HL-60 (cell line): ENCODE data around the gene BICDL2.

Source experiments
- DNase-seq, 2 experiments: peaks; one replicate each; pipeline ENCODE4 v3.0.0-alpha.2; 2010 to 2020; ENCODE audit warnings: low read depth in 1 of 2, low spot score in 1 of 2
- H3K27ac ChIP-seq: fragments of 250-450 bp; sonication (Bioruptor Pico); replicated peaks from 2 replicates; pipeline ENCODE4 v1.5.1; 2020; ENCODE audit warnings: mild to moderate bottlenecking, moderate library complexity
- H3K27me3 ChIP-seq: fragments of 250-450 bp; sonication (Bioruptor Pico); 2 replicates; pipeline ENCODE4 v1.5.1; 2021; ENCODE audit warnings: mild to moderate bottlenecking, moderate library complexity; ENCODE audit not compliant: insufficient read depth, poor library complexity, severe bottlenecking
- H3K4me3 ChIP-seq: replicated peaks from 2 replicates; pipeline ENCODE4 v1.5.1; 2011; ENCODE audit warnings: mild to moderate bottlenecking, control low read depth, low read length; ENCODE audit not compliant: insufficient read depth
- GABPA ChIP-seq: IDR thresholded peaks from 2 replicates; pipeline ENCODE4 v1.6.1; 2012; ENCODE audit warnings: low read depth
- POLR2AphosphoS5 ChIP-seq: IDR thresholded peaks from 2 replicates; pipeline ENCODE4 v1.6.1; 2012; ENCODE audit warnings: low read depth
- REST ChIP-seq: IDR thresholded peaks from 2 replicates; pipeline ENCODE4 v1.6.1; 2012; ENCODE audit warnings: low read depth; ENCODE audit not compliant: insufficient replicate concordance
- SPI1 ChIP-seq: IDR thresholded peaks from 2 replicates; pipeline ENCODE4 v1.6.1; 2012; ENCODE audit warnings: low read depth, mild to moderate bottlenecking, borderline replicate concordance
- TF ChIP-seq, protein P1 (sequence below): IDR thresholded peaks from one replicate; pipeline ENCODE4 v1.5.1; 2011; ENCODE audit warnings: low read length, control low read depth, inconsistent platforms; ENCODE audit not compliant: insufficient read depth

The BICDL2 gene

DNA sequence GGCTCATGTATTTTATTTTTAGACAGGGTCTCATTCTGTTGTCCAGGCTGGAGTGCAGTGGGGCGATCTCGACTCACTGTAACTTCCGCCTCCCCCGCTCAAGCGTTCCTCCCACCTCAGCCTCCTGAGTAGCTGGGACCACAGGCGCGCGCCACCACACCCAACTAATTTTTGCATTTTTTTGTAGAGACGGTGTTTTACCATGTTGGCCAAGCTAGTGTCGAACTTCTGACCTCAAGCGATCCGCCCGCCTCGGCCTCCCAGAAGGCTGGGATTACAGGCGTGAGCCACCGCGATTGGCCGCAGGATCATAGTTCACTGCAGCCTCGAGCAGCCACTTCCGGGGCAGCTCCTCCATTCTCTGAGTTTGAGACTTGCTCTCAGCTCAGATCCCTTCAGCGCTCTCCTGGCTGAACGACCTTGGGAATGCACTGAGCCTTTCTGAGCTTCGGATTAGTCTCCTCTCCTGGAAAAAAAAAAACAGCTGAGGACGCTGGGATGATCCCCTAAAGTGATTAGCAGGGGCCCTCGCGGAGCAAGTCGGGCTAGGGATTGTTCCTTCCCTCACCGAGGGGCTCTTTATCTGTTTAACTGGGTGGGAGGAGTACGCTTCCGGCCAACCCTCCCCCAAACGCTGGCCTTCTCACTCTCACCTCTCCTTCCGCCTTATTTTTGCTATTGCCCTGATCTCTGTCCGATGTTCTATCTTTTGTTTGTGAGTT lies 55.4 kb downstream of the BICDL2 start:
- Histone ChIP-seq H3K27ac (peak overlapping the region; percentile 88), H3K27me3 (no peaks in the 10 kb centered on the region), H3K4me3 (no peak overlapping the region; the same call in 1 of the 2 replicates)
- no peak for DNase-seq
- TF ChIP-seq GABPA (no peak), POLR2AphosphoS5 (no peak), REST (no peak), SPI1 (no peak)
- TF ChIP-seq, protein P1, sequence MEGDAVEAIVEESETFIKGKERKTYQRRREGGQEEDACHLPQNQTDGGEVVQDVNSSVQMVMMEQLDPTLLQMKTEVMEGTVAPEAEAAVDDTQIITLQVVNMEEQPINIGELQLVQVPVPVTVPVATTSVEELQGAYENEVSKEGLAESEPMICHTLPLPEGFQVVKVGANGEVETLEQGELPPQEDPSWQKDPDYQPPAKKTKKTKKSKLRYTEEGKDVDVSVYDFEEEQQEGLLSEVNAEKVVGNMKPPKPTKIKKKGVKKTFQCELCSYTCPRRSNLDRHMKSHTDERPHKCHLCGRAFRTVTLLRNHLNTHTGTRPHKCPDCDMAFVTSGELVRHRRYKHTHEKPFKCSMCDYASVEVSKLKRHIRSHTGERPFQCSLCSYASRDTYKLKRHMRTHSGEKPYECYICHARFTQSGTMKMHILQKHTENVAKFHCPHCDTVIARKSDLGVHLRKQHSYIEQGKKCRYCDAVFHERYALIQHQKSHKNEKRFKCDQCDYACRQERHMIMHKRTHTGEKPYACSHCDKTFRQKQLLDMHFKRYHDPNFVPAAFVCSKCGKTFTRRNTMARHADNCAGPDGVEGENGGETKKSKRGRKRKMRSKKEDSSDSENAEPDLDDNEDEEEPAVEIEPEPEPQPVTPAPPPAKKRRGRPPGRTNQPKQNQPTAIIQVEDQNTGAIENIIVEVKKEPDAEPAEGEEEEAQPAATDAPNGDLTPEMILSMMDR: no peak

DNA sequence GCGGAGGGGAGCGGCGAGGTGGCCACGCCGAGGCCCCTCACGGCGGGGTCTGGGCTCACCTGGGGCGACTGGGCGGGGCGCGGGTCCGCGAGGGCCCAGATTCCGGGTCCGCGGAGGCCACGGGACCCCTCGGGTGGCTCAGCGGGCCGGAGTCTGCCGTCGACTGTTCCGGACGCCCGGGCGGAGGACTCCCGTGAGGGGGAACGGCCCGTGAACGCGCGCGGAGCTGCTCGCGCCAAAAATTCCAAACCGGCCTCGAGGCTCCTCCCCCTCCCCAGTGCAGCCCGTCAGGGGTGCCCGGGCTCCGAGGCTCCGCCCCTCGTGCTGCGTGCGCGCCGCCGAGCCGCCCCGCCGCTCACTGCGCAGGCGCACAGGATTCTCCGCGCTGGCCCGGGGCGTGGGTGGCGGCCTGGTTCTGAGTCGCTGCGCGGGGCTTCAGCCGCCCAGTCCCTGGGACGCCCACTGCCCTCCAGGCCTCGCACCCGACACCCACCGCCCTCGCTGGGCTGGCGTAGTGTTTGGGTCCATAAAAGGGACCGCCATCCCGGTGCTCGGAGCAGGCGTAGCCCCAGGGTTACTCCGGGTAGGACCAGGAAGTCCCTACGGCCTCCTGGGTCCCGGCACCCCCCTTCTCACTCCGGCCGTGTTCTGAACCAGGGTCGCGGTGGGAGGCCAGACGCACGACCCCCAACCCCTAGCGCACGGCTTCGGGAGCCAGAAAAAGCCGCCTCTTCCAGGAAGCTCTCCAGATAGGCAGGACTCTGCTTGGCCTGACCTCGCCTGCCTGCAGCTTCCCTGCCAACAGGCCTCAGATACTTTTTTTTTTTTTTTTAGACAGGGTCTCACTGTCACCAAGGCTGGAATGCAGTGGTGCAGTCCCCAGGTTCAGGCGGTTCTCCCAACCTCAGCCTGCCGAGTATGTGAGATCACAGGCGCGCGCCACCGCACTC lies 56.2 kb downstream of the BICDL2 start, which contains the start of gene PKMYT1:
TSS of gene PKMYT1 (minus strand) at position 220 of the 950 bp plus-strand sequence. CDS start 789 bp downstream, outside the sequence.
- TF ChIP-seq REST: peak; percentile 28
- TF ChIP-seq SPI1: no peak
- TF ChIP-seq POLR2AphosphoS5: peak; percentile 92
- H3K27me3 ChIP-seq: no peaks in the 10 kb centered on the region
- DNase-seq: peak; percentile 88 to 92
- H3K4me3 ChIP-seq: peak within 1 kb of the TSS; percentile 85
- peak within 1 kb of the TSS; percentile 88 for H3K27ac ChIP-seq

DNA sequence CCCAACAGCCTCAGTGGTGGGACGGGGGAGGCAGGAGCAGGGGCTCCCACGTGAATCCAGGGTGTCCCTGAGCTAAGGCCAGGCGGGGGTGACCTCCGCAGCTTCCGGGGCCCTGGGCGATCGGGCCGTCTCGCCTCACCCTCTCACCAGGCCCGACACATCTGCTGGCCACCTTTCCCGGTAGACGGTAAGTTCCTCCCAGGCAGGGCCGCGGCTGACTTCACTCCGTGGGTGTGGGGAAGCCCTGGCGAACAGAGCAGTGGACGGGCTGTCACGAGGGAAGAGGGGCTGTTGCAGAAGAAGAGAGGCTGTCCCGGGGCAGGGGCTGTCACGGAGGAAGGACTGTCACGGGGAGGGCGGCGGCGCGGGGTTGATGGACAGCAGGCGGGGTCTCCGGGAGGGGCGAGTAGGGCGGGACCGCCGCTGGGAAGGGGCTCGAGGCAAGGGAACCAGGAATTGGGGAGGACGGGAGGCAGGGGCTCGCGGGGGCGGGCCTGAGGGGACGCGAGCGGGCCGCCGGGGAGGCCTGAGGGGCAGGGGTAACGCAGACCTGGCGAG lies 57.0 kb downstream of the BICDL2 start:
- Histone ChIP-seq H3K27me3 (no peaks in the 10 kb centered on the region), H3K27ac (peak overlapping the region; percentile 88), H3K4me3 (peak overlapping the region; percentile 85)
- peak in 1 of 2 experiments; percentile 52 for DNase-seq
- TF ChIP-seq SPI1 (no peak), GABPA (no peak), POLR2AphosphoS5 (no peak), REST (no peak)
- TF ChIP-seq, protein P1: no peak
